HCT116 (cell line): ENCODE results near the gene SH3PXD2A. TPM values are rescaled to one million over a fixed set of nuclear protein-coding genes. Genes with fewer than 3 reads are reported as not detected.

Source experiments
- ATAC-seq: fragments of 200-7000 bp; cut with Tn5 transposase; 2 replicates; pipeline ENCODE4 v1.9.1; 2020; ENCODE audit warnings: mild to moderate bottlenecking, moderate library complexity
- BruUV-seq: library from RNA; stranded (reverse); fragments of 400-500 nt; replicated peaks from 2 replicates; lab custom pipeline; 2021; lab: Mats Ljungman, UMichigan
- CTCF ChIA-PET: fragments of 300-600 bp; sonication (Branson Sonifier 250); formaldehyde crosslinking; loops from one replicate; lab custom pipeline; 2021; ENCODE audit warnings: antibody characterized with exemption; lab: Charles Lee
- POLR2A ChIA-PET: fragments of 300-600, 350-600 bp; sonication (Branson Sonifier 250); formaldehyde crosslinking; loops from one replicate; lab custom pipeline; 2021; ENCODE audit warnings: antibody characterized with exemption; lab: Charles Lee
- RAD21 ChIA-PET, 2 experiments: fragments of 300-600 bp; sonication (Branson Sonifier 250); formaldehyde crosslinking; loops; one replicate each; lab custom pipeline; 2023; ENCODE audit warnings: low total read pairs in 2 of 2; ENCODE audit not compliant: uncharacterized antibody in 2 of 2, unreplicated experiment in 2 of 2, low non-redundant PET in 1 of 2; lab: Charles Lee
- DNase-seq: peaks from one replicate; pipeline ENCODE4 v3.0.0-alpha.2; 2010; ENCODE audit warnings: low read depth, low spot score
- H2AFZ ChIP-seq: fragments of 200-600 bp; shearing (Covaris generic), sonication (generic); 2 replicates; pipeline ENCODE4 v1.6.1; 2017; ENCODE audit warnings: low read depth, mixed run types, mixed read lengths, antibody characterized with exemption, low read length; ENCODE audit not compliant: poor library complexity, severe bottlenecking
- H3K27ac ChIP-seq: 2 replicates; pipeline ENCODE4 v1.5.1; 2012; ENCODE audit warnings: low read depth, low read length
- H3K27me3 ChIP-seq: fragments of 200-600 bp; sonication (generic); 2 replicates; pipeline ENCODE4 v1.6.1; 2016; ENCODE audit warnings: mixed run types, low read length, mixed read lengths; ENCODE audit not compliant: insufficient read depth
- H3K36me3 ChIP-seq, 2 experiments: fragments of 200-500 bp in 1 of 2; fragments of 200-600 bp in 1 of 2; sonication (Bioruptor generic) in 1 of 2; sonication (generic) in 1 of 2; 2 replicates each; pipeline versions ENCODE4 v1.5.1 to v1.6.1; 2014 to 2016; ENCODE audit warnings: low read length in 2 of 2, inconsistent platforms in 1 of 2, mixed read lengths in 1 of 2, mixed run types in 1 of 2; ENCODE audit not compliant: insufficient read depth in 2 of 2, control insufficient read depth in 1 of 2
- H3K4me1 ChIP-seq, 2 experiments: fragments of 200-600 bp in 1 of 2; sonication (generic) in 1 of 2; 2 replicates each; pipeline versions ENCODE4 v1.5.1 to v1.6.1; 2012 to 2017; ENCODE audit warnings: low read length in 2 of 2, inconsistent platforms in 1 of 2, mild to moderate bottlenecking in 1 of 2, mixed read lengths in 1 of 2, mixed run types in 1 of 2, moderate library complexity in 1 of 2; ENCODE audit not compliant: insufficient read depth in 2 of 2, control insufficient read depth in 1 of 2
- H3K4me2 ChIP-seq: fragments of 200-600 bp; sonication (generic); 2 replicates; pipeline ENCODE4 v1.6.1; 2017; ENCODE audit warnings: mixed run types, low read length, mixed read lengths
- H3K4me3 ChIP-seq, 2 experiments: fragments of 200-600 bp in 1 of 2; sonication (generic) in 1 of 2; replicated peaks in 1 of 2; 2 replicates each; pipeline ENCODE4 v1.5.1; 2011 to 2016; ENCODE audit warnings: low read length in 2 of 2, control low read depth in 1 of 2, low read depth in 1 of 2, mild to moderate bottlenecking in 1 of 2, mixed read lengths in 1 of 2, mixed run types in 1 of 2
- H3K79me2 ChIP-seq: fragments of 200-600 bp; sonication (generic); 2 replicates; pipeline ENCODE4 v1.6.1; 2017; ENCODE audit warnings: mild to moderate bottlenecking, mixed run types, low read length, moderate library complexity, mixed read lengths; ENCODE audit not compliant: insufficient read depth
- H3K9ac ChIP-seq: fragments of 200-600 bp; sonication (generic); 2 replicates; pipeline ENCODE4 v1.6.1; 2016; ENCODE audit warnings: low read length, mixed read lengths
- H3K9me2 ChIP-seq: fragments of 200-600 bp; sonication (generic), shearing (Covaris generic); 2 replicates; pipeline ENCODE4 v1.6.1; 2017; ENCODE audit warnings: mixed run types, mild to moderate bottlenecking, moderate library complexity; ENCODE audit not compliant: insufficient read depth
- H3K9me3 ChIP-seq, 2 experiments: fragments of 200-500 bp in 1 of 2; fragments of 200-600 bp in 1 of 2; sonication (Bioruptor generic) in 1 of 2; sonication (generic) in 1 of 2; 2 replicates each; pipeline ENCODE4 v1.6.1; 2014 to 2017; ENCODE audit warnings: low read length in 2 of 2, mixed read lengths in 2 of 2, inconsistent platforms in 1 of 2, low read depth in 1 of 2, mild to moderate bottlenecking in 1 of 2, mixed run types in 1 of 2, moderate library complexity in 1 of 2; ENCODE audit not compliant: control insufficient read depth in 1 of 2, insufficient read depth in 1 of 2
- H4K20me1 ChIP-seq: fragments of 200-600 bp; sonication (generic), shearing (Covaris generic); 2 replicates; pipeline ENCODE4 v1.6.1; 2017; ENCODE audit warnings: mixed run types, mild to moderate bottlenecking, moderate library complexity; ENCODE audit not compliant: insufficient read depth
- CBX3 ChIP-seq: IDR thresholded peaks from 2 replicates; pipeline ENCODE4 v1.6.1; 2012; ENCODE audit warnings: low read depth
- CEBPB ChIP-seq: IDR thresholded peaks from 2 replicates; pipeline ENCODE4 v1.6.1; 2012; ENCODE audit warnings: low read depth
- ELF1 ChIP-seq: IDR thresholded peaks from 2 replicates; pipeline ENCODE4 v1.6.1; 2012; ENCODE audit warnings: low read depth, borderline replicate concordance
- EZH2 ChIP-seq: fragments of 200-600 bp; sonication (generic); IDR thresholded peaks from 2 replicates; pipeline ENCODE4 v1.6.1; 2017; ENCODE audit warnings: antibody characterized with exemption, mixed run types
- FOSL1 ChIP-seq: IDR thresholded peaks from 2 replicates; pipeline ENCODE4 v1.6.1; 2012; ENCODE audit warnings: low read depth
- JUND ChIP-seq: IDR thresholded peaks from 2 replicates; pipeline ENCODE4 v1.6.1; 2012
- POLR2A ChIP-seq: IDR thresholded peaks from 2 replicates; pipeline ENCODE4 v1.7.0; 2011; ENCODE audit warnings: borderline replicate concordance; ENCODE audit not compliant: insufficient read depth, insufficient read length; ENCODE audit errors: extremely low read depth
- RAD21 ChIP-seq: IDR thresholded peaks from 2 replicates; pipeline ENCODE4 v1.6.1; 2012; ENCODE audit warnings: low read depth, mild to moderate bottlenecking
- SP1 ChIP-seq: IDR thresholded peaks from 2 replicates; pipeline ENCODE4 v1.6.1; 2012; ENCODE audit warnings: low read depth
- SRF ChIP-seq: IDR thresholded peaks from 2 replicates; pipeline ENCODE4 v1.6.1; 2012; ENCODE audit warnings: low read depth
- YY1 ChIP-seq: IDR thresholded peaks from 2 replicates; pipeline ENCODE4 v1.6.1; 2011; ENCODE audit warnings: low read length, low read depth, moderate library complexity, mild to moderate bottlenecking; ENCODE audit not compliant: insufficient replicate concordance; ENCODE audit errors: extremely low read depth
- ZFX ChIP-seq: fragments of 450-650 bp; IDR thresholded peaks from 2 replicates; pipeline ENCODE4 v1.6.1; 2017
- ZNF274 ChIP-seq: fragments of 200-500 bp; sonication (Bioruptor generic); IDR thresholded peaks from 2 replicates; pipeline ENCODE4 v1.6.1; 2014; ENCODE audit warnings: mild to moderate bottlenecking, low read depth, low read length, inconsistent platforms
- intact Hi-C: fragments of 100-400 bp; cut with micrococcal nuclease; formaldehyde crosslinking; loops from 2 replicates; pipeline ENCODE4 v1.10.0; 2022
- total RNA-seq: library from RNA; stranded (reverse); gene quantifications from one replicate; pipeline ENCODE4 v1.2.1, GENCODE V29; 2021; ENCODE audit not compliant: unreplicated experiment
- TF ChIP-seq, protein P1 (sequence below): IDR thresholded peaks from 2 replicates; pipeline ENCODE4 v1.6.1; 2012; ENCODE audit warnings: low read depth
- TF ChIP-seq, protein P2 (sequence below): IDR thresholded peaks from 2 replicates; pipeline ENCODE4 v1.6.1; 2012
- TF ChIP-seq, protein P3 (sequence below): IDR thresholded peaks from 2 replicates; pipeline ENCODE4 v1.6.1; 2012

SH3PXD2A gene
- total RNA-seq, 1 experiment from 2014 or later: 8.7 TPM

DNA sequence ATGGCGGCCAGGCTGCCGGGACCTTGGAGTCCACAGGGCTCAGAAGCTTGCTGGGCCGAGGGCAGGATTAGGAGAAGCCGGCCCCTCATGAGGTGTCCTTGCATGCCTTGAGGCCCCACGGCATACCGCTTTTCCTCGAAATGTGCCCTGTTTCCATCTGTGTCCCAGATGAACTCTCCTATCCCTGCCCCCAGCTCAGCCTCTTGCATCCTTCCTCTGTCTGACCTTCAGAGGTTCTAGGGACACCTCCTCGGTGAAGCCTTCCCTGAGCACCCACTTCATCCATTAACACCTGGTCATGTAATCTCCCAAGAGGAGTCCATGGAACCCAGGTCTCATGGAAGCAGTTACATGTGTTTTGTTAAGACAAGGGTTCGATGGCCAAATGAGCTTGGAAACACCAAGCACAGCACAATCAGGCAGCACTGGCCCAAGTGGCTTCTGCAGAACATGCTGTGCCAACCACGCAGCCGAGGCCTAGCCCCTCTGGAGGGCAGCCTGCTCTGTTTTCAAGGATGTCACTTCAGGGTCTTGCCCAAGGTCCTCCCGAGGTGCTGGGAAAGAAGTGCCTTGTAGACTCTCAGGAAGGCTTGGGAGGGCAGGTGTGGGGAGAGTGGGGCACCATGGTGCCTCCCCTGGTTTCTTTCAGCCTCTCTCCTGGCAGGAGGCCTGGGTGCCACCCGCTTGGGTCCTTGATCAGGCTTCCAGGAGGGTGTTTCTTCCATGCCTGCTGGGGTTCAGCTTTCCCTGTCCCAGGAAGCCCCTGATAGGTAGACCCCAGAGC lies 237.6 kb downstream of the SH3PXD2A start:
- ATAC-seq: no peak
- H3K9me3 ChIP-seq: no peaks in the 10 kb centered on the region
- CTCF ChIA-PET: no interaction called here
- no peaks in the 10 kb centered on the region for H3K9me2 ChIP-seq
- H3K27me3 ChIP-seq: no peaks in the 10 kb centered on the region
- H3K4me3 ChIP-seq: no peak overlapping the region
- no peak overlapping the region for H3K4me2 ChIP-seq
- no peak for DNase-seq
- H3K9ac ChIP-seq: no peak overlapping the region
- no peaks in the 10 kb centered on the region for H3K36me3 ChIP-seq
- no TSS peak for BruUV-seq
- TF ChIP-seq JUND: no peak
- H3K79me2 ChIP-seq: no peaks in the 10 kb centered on the region
- RAD21 ChIA-PET: no interaction called here
- intact Hi-C loops: no loop called here
- no peaks in the 10 kb centered on the region for H4K20me1 ChIP-seq
- POLR2A ChIA-PET: no interaction called here
- H3K27ac ChIP-seq: no peak overlapping the region; the same call in 1 of the 2 replicates
- no peak overlapping the region for H2AFZ ChIP-seq
- H3K4me1 ChIP-seq: no peaks in the 10 kb centered on the region

DNA sequence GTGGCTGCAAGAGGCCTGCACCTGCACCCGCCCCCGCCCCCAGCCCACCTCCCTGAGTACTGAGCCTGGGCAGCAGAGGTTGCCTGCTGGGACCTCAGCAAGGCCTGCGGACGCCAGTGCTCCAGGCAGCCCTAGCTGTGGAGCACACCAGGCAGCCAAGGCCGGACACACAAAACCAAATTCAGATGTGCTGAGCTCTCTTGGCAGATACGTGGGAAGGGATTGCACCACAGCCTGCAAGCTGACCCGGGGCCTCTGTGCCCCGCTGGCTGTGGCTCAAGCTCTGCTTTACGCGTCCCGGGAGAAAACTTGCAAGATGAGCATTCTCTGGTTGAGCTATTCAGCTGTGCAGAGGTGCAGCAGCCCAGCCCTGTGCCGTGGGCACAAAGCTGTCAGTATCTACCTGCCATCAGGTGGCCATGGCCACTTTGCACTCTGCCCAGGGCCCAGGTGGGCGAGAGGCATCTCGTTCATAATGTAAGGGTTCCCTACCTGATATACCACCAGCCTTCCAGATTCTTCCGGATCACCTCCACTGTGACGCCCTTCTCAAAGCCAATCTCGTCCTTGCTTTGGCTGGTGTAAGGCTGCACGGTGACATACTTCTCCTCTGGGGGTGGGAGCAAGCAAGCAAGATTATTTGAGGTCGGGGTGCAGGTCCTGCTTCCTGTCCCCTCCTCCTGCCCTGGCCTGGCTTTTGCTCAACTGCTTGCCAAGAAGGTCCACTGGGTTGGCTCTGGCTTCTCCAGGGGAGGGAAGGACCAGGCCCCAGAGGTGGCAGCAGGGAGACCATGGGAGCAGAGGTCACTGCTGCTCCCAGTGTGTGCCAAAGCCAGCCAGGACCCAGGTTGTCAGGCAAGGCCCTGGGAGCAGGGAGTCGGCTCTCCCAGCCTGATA lies 238.4 kb downstream of the SH3PXD2A start:
- CTCF ChIA-PET: no interaction called here
- no TSS peak for BruUV-seq
- POLR2A ChIA-PET: no interaction called here
- TF ChIP-seq YY1: no peak
- TF ChIP-seq ZFX: no peak
- TF ChIP-seq, protein P1, sequence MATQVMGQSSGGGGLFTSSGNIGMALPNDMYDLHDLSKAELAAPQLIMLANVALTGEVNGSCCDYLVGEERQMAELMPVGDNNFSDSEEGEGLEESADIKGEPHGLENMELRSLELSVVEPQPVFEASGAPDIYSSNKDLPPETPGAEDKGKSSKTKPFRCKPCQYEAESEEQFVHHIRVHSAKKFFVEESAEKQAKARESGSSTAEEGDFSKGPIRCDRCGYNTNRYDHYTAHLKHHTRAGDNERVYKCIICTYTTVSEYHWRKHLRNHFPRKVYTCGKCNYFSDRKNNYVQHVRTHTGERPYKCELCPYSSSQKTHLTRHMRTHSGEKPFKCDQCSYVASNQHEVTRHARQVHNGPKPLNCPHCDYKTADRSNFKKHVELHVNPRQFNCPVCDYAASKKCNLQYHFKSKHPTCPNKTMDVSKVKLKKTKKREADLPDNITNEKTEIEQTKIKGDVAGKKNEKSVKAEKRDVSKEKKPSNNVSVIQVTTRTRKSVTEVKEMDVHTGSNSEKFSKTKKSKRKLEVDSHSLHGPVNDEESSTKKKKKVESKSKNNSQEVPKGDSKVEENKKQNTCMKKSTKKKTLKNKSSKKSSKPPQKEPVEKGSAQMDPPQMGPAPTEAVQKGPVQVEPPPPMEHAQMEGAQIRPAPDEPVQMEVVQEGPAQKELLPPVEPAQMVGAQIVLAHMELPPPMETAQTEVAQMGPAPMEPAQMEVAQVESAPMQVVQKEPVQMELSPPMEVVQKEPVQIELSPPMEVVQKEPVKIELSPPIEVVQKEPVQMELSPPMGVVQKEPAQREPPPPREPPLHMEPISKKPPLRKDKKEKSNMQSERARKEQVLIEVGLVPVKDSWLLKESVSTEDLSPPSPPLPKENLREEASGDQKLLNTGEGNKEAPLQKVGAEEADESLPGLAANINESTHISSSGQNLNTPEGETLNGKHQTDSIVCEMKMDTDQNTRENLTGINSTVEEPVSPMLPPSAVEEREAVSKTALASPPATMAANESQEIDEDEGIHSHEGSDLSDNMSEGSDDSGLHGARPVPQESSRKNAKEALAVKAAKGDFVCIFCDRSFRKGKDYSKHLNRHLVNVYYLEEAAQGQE: no peak
- no peak for TF ChIP-seq FOSL1
- TF ChIP-seq ELF1: no peak
- TF ChIP-seq SP1: no peak
- no peak for TF ChIP-seq CBX3
- no peak for TF ChIP-seq EZH2
- TF ChIP-seq RAD21: no peak
- TF ChIP-seq JUND: no peak
- TF ChIP-seq, protein P2, sequence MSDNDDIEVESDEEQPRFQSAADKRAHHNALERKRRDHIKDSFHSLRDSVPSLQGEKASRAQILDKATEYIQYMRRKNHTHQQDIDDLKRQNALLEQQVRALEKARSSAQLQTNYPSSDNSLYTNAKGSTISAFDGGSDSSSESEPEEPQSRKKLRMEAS: no peak
- TF ChIP-seq, protein P3, sequence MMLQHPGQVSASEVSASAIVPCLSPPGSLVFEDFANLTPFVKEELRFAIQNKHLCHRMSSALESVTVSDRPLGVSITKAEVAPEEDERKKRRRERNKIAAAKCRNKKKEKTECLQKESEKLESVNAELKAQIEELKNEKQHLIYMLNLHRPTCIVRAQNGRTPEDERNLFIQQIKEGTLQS: no peak
- no peak for TF ChIP-seq CEBPB
- TF ChIP-seq SRF: no peak
- TF ChIP-seq POLR2A: no peak
- no peak for TF ChIP-seq ZNF274

More for the DNA sequence above, 238.4 kb downstream of the SH3PXD2A start:
- H3K27ac ChIP-seq: no peak overlapping the region; the same call in 1 of the 2 replicates
- no peak overlapping the region for H3K4me2 ChIP-seq
- H3K36me3 ChIP-seq: no peaks in the 10 kb centered on the region
- no peaks in the 10 kb centered on the region for H3K9me3 ChIP-seq
- H2AFZ ChIP-seq: no peak overlapping the region
- H3K9ac ChIP-seq: no peak overlapping the region
- ATAC-seq: no peak
- H3K4me3 ChIP-seq: no peak overlapping the region
- peaks cover 0 to 5% of the 10 kb centered on the region in 2 experiments; a peak in 1 of 4 replicates for H3K4me1 ChIP-seq
- no peaks in the 10 kb centered on the region for H4K20me1 ChIP-seq
- no peak for DNase-seq
- H3K9me2 ChIP-seq: no peaks in the 10 kb centered on the region
- H3K79me2 ChIP-seq: no peaks in the 10 kb centered on the region
- H3K27me3 ChIP-seq: no peaks in the 10 kb centered on the region
- intact Hi-C loops: no loop called here
- RAD21 ChIA-PET: no interaction called here
